SK-N-SH treated with all-trans-retinoic acid at 6 μM for 48 hours (cell line): Measurements from ENCODE around the gene KLF5.
A peak's percentile ranks its signal among the peaks of the same experiment; 100 is the strongest.

Experiments used
- ATAC-seq: fragments of 200-7000 bp; cut with Tn5 transposase; 3 replicates; pipeline ENCODE4 v1.9.1; 2020; ENCODE audit warnings: mild to moderate bottlenecking, moderate library complexity
- BACH2 ChIP-seq: fragments of 250-450 bp; sonication (Bioruptor Pico); IDR thresholded peaks from 2 replicates; pipeline ENCODE4 v1.9.0; 2021; ENCODE audit warnings: mild to moderate bottlenecking, borderline replicate concordance
- CSDC2 ChIP-seq: fragments of 250-450 bp; sonication (Bioruptor Pico); IDR thresholded peaks from 2 replicates; pipeline ENCODE4 v1.5.0; 2020; ENCODE audit warnings: mild to moderate bottlenecking, moderate library complexity
- ESRRG ChIP-seq: fragments of 250-450 bp; sonication (Bioruptor Pico); IDR thresholded peaks from 2 replicates; pipeline ENCODE4 v1.6.1; 2021; ENCODE audit warnings: mild to moderate bottlenecking
- GLIS3 ChIP-seq: fragments of 250-450 bp; sonication (Bioruptor Pico); IDR thresholded peaks from 2 replicates; pipeline ENCODE4 v1.5.0; 2020; ENCODE audit warnings: mild to moderate bottlenecking, moderate library complexity
- ISL1 ChIP-seq: fragments of 250-450 bp; sonication (Bioruptor Pico); IDR thresholded peaks from 2 replicates; pipeline ENCODE4 v2.1.2; 2022; ENCODE audit warnings: mild to moderate bottlenecking, moderate library complexity
- OSR1 ChIP-seq: fragments of 250-450 bp; sonication (Bioruptor Pico); IDR thresholded peaks from 2 replicates; pipeline ENCODE4 v1.8.0; 2022; ENCODE audit warnings: moderate library complexity, mild to moderate bottlenecking, inconsistent platforms
- PATZ1 ChIP-seq: fragments of 250-450 bp; sonication (Bioruptor Pico); IDR thresholded peaks from 2 replicates; pipeline ENCODE4 v1.8.0; 2020; ENCODE audit warnings: mild to moderate bottlenecking, moderate library complexity, borderline replicate concordance
- PPARA ChIP-seq: fragments of 250-450 bp; sonication (Bioruptor Pico); IDR thresholded peaks from 2 replicates; pipeline ENCODE4 v1.5.0; 2020; ENCODE audit warnings: mild to moderate bottlenecking, borderline replicate concordance
- RARB ChIP-seq: fragments of 250-450 bp; sonication (Bioruptor Pico); IDR thresholded peaks from 2 replicates; pipeline ENCODE4 v1.8.0; 2021; ENCODE audit warnings: mild to moderate bottlenecking, moderate library complexity
- SNAI2 ChIP-seq: fragments of 250-450 bp; sonication (Bioruptor Pico); IDR thresholded peaks from 2 replicates; pipeline ENCODE4 v1.5.0; 2020; ENCODE audit warnings: mild to moderate bottlenecking, moderate library complexity
- TCF4 ChIP-seq: fragments of 250-450 bp; sonication (Bioruptor Pico); IDR thresholded peaks from 2 replicates; pipeline ENCODE4 v1.8.0; 2021; ENCODE audit warnings: mild to moderate bottlenecking, moderate library complexity, borderline replicate concordance
- TOX ChIP-seq: fragments of 250-450 bp; sonication (Bioruptor Pico); IDR thresholded peaks from 2 replicates; pipeline ENCODE4 v1.8.0; 2021; ENCODE audit warnings: mild to moderate bottlenecking, moderate library complexity, borderline replicate concordance
- ZC3H10 ChIP-seq: fragments of 250-450 bp; sonication (Bioruptor Pico); IDR thresholded peaks from 2 replicates; pipeline ENCODE4 v1.5.1; 2021; ENCODE audit warnings: mild to moderate bottlenecking, moderate library complexity
- ZFP3 ChIP-seq: fragments of 250-450 bp; sonication (Bioruptor Pico); IDR thresholded peaks from 2 replicates; pipeline ENCODE4 v1.5.0; 2020; ENCODE audit warnings: mild to moderate bottlenecking, moderate library complexity
- ZFP30 ChIP-seq: fragments of 450-650 bp; formaldehyde crosslinking; IDR thresholded peaks from 2 replicates; pipeline ENCODE4 v1.5.0; 2022; ENCODE audit warnings: mild to moderate bottlenecking, moderate library complexity
- ZNF565 ChIP-seq: fragments of 450-650 bp; formaldehyde crosslinking; conservative IDR thresholded peaks from 2 replicates; pipeline ENCODE4 v1.5.0; 2020; ENCODE audit warnings: low read depth, mild to moderate bottlenecking, moderate library complexity
- ZNF70 ChIP-seq: fragments of 450-650 bp; formaldehyde crosslinking; IDR thresholded peaks from 2 replicates; pipeline ENCODE4 v1.5.0; 2020; ENCODE audit warnings: mild to moderate bottlenecking, moderate library complexity
- ZNF8 ChIP-seq: fragments of 450-650 bp; formaldehyde crosslinking; IDR thresholded peaks from 2 replicates; pipeline ENCODE4 v1.5.0; 2020; ENCODE audit warnings: mild to moderate bottlenecking, moderate library complexity
- TF ChIP-seq, protein P1 (sequence below): fragments of 250-450 bp; sonication (Bioruptor Pico); IDR thresholded peaks from 2 replicates; pipeline ENCODE4 v1.5.0; 2020; ENCODE audit warnings: mild to moderate bottlenecking, moderate library complexity
- TF ChIP-seq, protein P2 (sequence below): fragments of 250-450 bp; sonication (Bioruptor Pico); IDR thresholded peaks from 2 replicates; pipeline ENCODE4 v1.5.1; 2020; ENCODE audit warnings: low read depth, mild to moderate bottlenecking, moderate library complexity
- TF ChIP-seq, protein P3 (sequence below): fragments of 250-450 bp; sonication (Bioruptor Pico); IDR thresholded peaks from 2 replicates; pipeline ENCODE4 v1.5.1; 2021; ENCODE audit warnings: mild to moderate bottlenecking, moderate library complexity

The KLF5 gene

DNA sequence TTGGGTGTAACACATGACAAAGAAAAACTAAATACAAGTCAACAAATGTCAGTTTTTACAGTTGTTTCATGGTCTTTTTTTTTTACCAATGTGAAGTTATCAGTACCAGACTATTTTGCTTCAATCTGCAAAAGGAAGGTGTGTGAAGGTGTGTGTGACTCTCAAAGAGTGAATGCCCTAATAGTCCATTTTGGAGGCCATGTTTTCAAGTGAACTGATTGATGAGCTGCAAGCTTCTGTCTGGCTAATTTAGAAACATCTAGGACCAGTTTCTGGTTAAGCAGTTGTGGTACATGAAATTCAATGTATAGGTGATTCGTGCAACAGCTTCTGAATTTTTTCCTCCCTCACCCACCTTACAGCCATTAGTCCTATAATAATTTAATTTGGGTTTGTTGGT, 16.1 kb downstream of the KLF5 start:
- no peak for ATAC-seq
- TF ChIP-seq SNAI2: no peak
- TF ChIP-seq RARB: no peak
- no peak for TF ChIP-seq ISL1 (CRISPR knock-in tag)
- no peak for TF ChIP-seq ZNF565 (CRISPR knock-in tag)
- no peak for TF ChIP-seq TOX (CRISPR knock-in tag)

GRCh38 chr13:73075546-73075945, 16.7 kb downstream of the KLF5 start:
- ATAC-seq: no peak
- no peak for TF ChIP-seq ZNF8 (CRISPR knock-in tag)
- TF ChIP-seq, protein P1, sequence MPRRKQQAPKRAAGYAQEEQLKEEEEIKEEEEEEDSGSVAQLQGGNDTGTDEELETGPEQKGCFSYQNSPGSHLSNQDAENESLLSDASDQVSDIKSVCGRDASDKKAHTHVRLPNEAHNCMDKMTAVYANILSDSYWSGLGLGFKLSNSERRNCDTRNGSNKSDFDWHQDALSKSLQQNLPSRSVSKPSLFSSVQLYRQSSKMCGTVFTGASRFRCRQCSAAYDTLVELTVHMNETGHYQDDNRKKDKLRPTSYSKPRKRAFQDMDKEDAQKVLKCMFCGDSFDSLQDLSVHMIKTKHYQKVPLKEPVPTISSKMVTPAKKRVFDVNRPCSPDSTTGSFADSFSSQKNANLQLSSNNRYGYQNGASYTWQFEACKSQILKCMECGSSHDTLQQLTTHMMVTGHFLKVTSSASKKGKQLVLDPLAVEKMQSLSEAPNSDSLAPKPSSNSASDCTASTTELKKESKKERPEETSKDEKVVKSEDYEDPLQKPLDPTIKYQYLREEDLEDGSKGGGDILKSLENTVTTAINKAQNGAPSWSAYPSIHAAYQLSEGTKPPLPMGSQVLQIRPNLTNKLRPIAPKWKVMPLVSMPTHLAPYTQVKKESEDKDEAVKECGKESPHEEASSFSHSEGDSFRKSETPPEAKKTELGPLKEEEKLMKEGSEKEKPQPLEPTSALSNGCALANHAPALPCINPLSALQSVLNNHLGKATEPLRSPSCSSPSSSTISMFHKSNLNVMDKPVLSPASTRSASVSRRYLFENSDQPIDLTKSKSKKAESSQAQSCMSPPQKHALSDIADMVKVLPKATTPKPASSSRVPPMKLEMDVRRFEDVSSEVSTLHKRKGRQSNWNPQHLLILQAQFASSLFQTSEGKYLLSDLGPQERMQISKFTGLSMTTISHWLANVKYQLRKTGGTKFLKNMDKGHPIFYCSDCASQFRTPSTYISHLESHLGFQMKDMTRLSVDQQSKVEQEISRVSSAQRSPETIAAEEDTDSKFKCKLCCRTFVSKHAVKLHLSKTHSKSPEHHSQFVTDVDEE: no peak
- no peak for TF ChIP-seq OSR1 (CRISPR knock-in tag)
- TF ChIP-seq TCF4 (CRISPR knock-in tag): no peak
- TF ChIP-seq RARB: no peak
- no peak for TF ChIP-seq SNAI2
- no peak for TF ChIP-seq PATZ1 (CRISPR knock-in tag)
- no peak for TF ChIP-seq ESRRG (CRISPR knock-in tag)
- no peak for TF ChIP-seq BACH2 (CRISPR knock-in tag)
- TF ChIP-seq TOX (CRISPR knock-in tag): no peak
- TF ChIP-seq, protein P2, sequence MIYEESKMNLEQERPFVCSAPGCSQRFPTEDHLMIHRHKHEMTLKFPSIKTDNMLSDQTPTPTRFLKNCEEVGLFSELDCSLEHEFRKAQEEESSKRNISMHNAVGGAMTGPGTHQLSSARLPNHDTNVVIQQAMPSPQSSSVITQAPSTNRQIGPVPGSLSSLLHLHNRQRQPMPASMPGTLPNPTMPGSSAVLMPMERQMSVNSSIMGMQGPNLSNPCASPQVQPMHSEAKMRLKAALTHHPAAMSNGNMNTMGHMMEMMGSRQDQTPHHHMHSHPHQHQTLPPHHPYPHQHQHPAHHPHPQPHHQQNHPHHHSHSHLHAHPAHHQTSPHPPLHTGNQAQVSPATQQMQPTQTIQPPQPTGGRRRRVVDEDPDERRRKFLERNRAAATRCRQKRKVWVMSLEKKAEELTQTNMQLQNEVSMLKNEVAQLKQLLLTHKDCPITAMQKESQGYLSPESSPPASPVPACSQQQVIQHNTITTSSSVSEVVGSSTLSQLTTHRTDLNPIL (CRISPR knock-in tag): no peak
- TF ChIP-seq GLIS3 (CRISPR knock-in tag): no peak
- TF ChIP-seq ZNF565 (CRISPR knock-in tag): no peak
- TF ChIP-seq CSDC2 (CRISPR knock-in tag): no peak
- no peak for TF ChIP-seq ZNF70 (CRISPR knock-in tag)
- TF ChIP-seq ZFP30 (CRISPR knock-in tag): no peak
- TF ChIP-seq, protein P3, sequence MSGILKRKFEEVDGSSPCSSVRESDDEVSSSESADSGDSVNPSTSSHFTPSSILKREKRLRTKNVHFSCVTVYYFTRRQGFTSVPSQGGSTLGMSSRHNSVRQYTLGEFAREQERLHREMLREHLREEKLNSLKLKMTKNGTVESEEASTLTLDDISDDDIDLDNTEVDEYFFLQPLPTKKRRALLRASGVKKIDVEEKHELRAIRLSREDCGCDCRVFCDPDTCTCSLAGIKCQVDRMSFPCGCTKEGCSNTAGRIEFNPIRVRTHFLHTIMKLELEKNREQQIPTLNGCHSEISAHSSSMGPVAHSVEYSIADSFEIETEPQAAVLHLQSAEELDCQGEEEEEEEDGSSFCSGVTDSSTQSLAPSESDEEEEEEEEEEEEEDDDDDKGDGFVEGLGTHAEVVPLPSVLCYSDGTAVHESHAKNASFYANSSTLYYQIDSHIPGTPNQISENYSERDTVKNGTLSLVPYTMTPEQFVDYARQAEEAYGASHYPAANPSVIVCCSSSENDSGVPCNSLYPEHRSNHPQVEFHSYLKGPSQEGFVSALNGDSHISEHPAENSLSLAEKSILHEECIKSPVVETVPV (CRISPR knock-in tag): no peak

GRCh38 chr13:73075954-73076353, 17.1 kb downstream of the KLF5 start:
- peak; percentile 49 for ATAC-seq
- TF ChIP-seq ZNF8 (CRISPR knock-in tag) (no peak), PPARA (CRISPR knock-in tag) (no peak), ZNF565 (CRISPR knock-in tag) (no peak), CSDC2 (CRISPR knock-in tag) (no peak), PATZ1 (CRISPR knock-in tag) (no peak), SNAI2 (no peak)

- ATAC-seq: no peak
- TF ChIP-seq ISL1 (CRISPR knock-in tag): no peak
- no peak for TF ChIP-seq SNAI2
- TF ChIP-seq, protein P1: no peak
- TF ChIP-seq GLIS3 (CRISPR knock-in tag): no peak
- no peak for TF ChIP-seq BACH2 (CRISPR knock-in tag)
- TF ChIP-seq ZC3H10 (CRISPR knock-in tag): no peak
- TF ChIP-seq ZNF565 (CRISPR knock-in tag): no peak
- no peak for TF ChIP-seq ZNF70 (CRISPR knock-in tag)
- TF ChIP-seq ESRRG (CRISPR knock-in tag): no peak
- no peak for TF ChIP-seq RARB
- no peak for TF ChIP-seq ZFP3
- TF ChIP-seq TCF4 (CRISPR knock-in tag): no peak
- TF ChIP-seq, protein P2 (CRISPR knock-in tag): no peak
Measured at GRCh38 chr13:73077865-73078264, 19.1 kb downstream of the KLF5 start.
